ENCODE measurements around the gene KCNMA1.

Gene KCNMA1

DNA sequence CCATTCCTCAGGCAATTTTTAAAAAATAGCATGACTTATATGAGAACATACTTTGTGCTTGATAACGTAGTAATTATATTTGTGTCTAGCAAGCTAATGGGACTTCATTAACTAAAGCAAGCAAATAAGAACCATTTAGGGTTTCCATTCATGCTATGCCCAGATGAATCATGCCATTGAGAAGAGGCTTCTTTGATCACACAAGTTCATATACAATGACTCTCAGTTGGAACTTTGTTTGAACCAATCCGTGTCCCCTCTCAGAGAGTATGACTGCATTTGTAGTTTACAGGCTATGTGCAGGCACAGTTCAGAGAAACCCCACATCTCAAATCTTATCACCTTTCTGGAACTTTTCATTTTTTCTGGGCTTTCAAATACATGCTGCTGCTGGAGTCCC lies 614.2 kb downstream of the KCNMA1 start:
- DNase-seq: no peak

DNA sequence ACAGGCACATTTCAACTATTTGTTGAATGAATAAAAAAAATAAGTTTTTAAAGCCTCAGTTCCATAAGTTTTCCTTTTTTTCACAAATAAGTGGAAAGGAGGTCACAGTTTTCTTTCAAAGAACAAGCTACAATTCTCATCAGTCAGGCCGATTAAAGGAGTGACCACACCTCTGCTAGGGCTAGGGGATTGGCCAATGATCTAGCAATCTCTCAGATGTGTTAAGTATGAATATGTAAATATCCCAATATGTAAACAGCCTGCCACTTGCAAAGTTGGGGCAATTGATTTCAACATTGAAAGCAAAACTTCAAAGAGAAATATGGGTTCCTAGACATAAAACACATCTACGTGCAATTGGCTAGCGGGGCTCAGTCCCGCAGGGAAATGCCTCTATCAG lies 614.9 kb downstream of the KCNMA1 start:
- DNase-seq: no peak

DNA sequence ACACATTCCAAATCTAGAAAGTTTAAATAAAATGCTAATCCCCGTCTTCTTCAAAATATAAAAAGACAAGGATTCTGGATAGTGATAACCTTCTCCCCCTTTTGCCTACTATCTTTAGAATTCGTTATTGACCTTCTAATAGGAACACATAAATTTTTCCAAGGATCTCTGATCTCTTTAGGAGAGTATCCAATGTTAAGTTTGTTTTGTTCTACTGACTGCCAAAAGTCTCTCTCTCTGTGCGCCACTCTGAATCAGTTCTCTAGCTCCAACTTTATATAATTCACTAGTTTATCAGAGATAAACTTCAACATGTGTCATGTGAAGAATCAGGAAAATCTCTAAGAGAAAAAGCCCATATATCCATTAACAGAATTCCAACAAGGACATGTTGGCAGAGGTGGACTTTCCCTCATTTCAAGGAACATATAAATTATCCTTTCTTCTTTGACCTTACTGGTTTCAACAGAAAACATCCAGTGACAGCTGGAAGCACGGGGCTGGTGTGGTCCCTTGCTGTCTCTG lies 615.6 kb downstream of the KCNMA1 start:
- no peak for DNase-seq

DNA sequence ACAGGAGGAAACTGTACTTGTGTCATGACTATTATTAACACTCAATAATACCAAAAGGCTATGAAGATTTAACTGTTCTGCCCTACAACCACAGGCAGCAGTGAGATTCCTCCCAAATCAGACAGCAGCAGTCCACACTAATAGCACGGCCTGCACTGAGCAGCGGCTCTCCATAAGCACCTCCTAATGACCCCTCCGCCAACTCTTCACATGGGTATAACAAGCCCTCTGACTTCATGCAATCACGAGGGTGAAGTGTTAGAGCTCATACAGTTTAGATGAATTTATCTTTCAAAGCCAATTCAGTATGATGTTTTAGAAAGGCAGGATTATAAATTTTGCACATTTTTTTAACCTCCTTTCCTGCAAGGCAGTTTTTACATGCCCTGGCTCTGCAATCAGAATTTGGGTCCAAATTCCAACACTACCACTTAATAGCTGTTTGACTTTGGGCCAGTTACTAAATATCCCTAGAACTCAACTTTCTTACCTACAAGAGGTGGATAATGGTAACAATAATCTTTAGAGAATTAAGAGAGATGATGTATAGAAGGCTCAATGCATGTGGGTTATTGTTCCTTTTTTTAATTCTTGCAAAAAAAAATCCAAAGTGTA lies 617.1 kb downstream of the KCNMA1 start:
- no peak for DNase-seq

DNA sequence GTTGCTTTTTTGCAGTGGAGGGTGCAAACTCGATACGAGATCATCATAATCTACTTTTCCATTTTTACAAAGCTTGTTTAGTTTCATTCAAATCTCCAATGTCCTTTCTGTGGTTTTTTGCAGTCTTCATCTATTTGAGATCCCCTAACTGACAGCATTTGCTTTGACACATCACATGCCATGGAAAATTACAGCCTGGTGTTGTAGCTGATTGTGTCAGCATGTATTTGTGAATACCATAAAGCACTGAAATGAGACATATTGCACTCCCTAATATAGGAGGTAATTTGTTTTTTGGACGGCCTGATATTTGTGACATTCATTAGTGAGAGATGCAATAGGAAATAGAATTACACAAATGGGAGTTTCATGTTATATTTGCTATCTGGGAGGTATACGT lies 620.8 kb downstream of the KCNMA1 start:
- no peak for DNase-seq

DNA sequence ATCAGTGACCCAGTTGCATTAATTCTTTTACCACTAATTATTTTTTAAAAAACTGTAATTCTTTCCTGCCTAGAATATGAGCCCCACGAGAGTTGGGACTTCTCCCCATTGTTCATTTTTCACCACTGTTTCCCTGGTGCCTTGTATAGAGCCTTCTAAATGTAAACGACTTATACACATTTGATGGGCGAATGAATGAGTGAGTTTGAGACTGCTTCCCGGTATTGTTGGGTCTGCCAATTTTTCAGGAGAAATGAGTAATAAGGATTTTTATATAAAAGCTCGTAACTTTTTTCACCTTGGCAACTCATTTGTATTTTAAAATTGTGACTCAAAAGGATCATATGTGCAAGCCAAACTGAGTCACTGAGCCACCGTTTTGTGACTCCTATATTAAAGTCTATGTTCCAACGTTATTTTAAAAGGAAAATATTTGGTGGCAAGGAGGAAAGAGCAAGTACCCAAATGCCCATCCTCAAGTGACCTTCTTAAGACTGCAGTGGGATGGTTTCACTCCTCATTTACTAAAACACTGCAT lies 621.3 kb downstream of the KCNMA1 start:
- DNase-seq: no peak

DNA sequence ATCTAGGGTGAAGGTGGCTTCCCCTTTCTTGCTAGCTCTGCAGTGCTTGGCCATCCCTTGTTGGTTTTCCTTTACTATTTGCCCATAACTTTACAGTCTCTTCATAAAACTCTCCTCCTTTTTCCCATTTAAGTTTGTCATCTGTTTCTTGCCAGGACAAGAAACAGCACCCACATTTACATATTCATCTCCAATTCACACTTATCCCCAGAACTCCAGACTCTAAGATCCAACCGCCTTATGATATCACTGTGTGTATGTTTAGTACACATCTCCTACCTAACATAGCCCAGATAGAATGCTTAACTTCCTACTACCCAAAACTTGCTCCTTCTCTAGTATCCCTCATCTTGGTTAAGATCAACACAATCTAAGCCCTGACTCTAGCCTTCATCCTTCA lies 622.2 kb downstream of the KCNMA1 start:
- no peak for DNase-seq

DNA sequence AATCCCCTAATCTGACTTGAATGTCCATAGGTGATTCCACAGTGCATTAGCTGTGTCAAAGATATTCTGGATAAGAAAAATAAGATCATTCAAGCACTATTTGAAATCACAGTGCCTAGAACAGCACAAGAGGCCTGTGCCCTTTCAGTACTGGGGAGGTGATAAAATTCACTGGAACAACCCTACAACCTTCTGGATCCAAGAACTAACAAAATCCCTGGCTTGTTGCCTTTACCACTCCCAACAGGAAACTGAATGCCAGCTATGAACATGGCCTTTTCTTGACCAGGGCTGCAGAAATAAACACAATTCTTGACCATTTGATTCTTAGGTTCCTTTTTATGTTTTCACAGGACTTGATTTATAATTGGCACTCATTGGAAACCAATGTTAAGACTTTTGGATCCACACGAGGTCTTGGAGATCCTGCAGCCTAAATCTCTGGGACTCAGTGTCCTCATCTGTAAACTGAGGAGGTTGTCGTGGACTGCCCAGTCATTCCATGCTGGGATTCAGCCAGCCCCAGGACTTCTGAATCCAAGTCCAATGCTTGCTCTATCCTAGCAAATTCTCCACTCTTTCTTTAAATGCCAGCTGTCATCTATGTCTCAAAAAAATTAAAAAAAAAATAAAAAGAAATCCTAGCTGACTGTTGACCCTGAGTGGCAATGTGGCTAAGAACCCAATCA lies 624.7 kb downstream of the KCNMA1 start:
- DNase-seq: no peak

DNA sequence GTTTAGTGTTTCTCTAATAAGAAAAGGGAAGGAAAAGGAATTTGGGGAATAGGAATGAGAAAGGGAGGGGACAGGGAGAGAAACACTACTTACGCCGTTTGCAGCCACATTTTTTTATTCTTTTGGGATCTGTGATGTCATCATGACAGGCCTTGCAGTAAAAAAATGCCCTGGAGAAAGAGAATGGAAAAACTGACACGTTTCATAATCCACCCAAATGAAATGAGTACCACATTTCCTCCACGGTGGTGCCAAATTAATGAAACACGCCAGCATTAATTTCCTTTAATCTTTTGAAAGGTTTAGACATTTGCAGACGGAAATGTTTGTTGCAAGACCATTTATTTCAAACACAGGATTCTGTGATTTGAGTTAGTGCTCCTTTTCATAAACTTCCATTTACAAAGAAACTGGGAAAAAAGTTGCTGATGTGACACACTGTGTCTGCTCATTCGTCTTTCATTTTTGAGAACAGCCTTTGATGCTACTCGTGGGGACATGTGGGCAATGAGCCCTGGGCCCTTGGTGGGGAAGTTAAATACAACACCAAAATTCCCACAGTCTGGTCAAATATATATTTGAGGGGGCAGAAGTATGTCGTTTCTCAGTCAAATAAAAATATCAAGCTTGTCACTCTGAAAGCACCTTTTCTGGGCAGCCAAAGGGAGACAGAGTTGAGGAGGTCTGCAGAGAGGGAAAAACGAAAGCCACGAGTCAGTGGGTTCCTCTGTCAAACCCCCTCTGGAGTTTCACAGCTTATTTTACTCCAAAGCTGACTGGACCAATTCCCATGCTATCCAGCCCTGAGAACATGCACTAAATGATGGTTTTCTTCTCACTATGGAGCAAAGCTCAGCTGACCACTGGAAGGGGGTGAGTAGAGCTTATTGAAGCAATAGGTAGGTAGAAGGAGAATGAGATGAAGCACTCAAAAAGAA lies 625.5 kb downstream of the KCNMA1 start:
- DNase-seq: no peak

DNA sequence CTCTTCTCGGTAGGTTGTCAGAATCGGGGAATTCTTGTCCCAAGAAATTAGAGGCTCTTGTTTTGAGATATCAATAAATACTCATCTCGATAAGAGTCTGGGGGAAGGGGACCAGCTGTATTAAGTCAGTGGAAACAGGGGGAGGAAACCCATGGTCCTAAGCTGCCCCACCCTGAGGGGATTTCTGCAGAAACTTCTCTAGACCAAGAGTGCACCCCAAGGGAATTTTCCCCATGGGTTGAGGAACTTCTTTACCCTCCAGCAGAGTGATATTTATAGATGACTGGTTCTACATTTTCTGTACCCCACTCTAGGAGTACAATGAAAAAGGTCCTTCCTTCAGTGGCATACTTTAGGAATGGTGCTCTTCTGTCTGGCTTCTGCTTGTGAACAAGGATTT lies 627.2 kb downstream of the KCNMA1 start:
- no peak for DNase-seq

DNA sequence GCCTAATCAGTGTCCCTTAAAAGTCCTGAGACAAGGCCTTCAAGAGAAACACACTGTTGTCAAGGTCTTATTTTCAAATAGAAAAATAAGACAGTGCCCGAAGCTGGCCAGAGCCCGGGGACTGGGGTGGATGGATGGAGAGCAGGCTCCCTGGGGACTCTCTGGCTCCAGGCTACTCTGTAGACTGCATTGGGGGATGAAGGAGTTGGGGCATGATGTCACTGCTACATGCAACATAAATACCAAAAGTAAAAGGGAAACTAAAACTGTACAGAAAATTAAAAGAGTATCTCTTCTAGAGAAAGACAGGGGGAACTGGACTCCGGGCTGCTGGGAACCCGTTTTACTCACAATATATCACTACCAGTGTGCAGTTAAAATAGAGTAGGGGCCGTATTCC lies 629.8 kb downstream of the KCNMA1 start:
- no peak for DNase-seq

DNA sequence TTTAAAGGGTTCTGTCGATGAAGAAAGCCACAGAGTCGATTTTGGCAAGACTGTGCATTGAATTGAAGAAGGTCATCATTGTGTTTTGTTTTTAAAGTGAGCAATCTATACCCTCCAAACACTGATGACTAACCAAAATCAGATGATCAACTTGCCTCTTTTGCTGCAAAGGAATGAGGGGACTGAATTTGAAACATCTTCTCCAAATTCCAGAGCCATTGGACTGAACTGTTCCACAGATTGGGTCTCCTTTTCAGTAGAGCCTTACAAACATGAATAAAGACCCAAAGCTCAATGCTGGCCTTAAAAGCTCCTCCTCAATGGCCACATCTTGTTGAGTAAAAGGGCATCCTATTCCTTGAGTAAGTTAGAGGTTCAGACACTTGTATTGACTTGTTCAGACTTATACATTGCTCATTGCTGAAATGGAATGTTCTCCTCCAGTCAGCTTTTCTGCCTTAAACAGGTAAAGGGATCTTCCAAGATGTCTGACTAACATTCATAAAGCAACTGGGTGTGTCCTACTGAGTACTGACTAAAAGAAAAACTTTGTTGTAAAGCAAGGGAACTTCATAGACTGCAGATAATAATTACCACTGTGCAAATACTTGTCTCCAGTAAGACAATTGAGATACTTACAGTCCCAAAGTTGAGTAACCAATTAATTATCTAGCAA lies 630.6 kb downstream of the KCNMA1 start:
- no peak for DNase-seq

DNA sequence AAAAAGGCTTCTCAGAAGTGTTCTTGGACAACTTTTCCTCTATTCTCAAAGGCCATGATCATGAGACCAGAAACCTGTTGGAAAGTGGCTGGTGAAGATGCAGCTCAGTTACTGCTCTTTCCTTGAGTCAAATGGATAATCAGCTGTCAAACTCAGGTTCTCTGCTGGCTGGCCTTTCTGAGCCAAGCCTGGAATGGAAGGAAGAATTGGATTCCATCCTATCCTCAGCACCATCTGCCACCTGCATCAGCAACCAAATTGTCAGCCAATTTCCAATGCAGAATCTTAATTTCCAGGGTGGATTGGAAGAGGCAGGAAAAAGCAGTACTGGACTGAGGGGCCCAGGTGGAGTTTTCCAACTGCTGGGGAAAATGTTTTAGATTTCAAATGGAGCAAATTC lies 631.7 kb downstream of the KCNMA1 start:
- DNase-seq: peak; percentile 14

DNA sequence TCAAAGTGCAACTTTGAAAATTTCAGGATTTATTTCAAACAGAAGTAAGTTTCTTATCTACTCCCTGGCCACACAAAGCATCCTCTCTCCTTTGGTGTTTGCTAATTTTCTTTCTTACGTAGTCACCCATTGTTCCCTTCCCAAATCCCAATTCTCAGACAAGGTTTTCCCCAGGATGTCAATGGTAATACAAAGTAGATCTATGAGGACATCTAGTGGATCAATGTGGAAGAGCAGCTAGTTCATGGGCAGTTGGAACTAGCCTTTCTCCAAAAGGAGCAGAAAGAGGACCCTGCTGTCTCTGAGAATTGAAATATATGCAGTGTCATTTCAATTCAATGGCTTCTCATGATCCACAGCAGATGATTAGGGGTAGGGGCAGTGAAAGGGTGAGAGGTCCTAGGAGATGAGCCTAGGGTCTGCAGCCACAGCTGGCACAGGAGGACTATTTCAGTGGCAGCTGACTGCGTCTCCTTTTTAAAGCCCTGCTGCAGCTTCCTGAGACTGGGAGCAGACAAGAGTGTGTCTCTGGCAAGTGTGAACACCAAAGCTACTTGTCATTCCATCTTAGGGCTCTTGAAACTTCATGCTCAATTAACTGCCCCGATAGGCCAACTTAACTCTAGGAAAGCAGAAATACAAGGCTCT lies 632.6 kb downstream of the KCNMA1 start:
- peak; percentile 75 for DNase-seq

DNA sequence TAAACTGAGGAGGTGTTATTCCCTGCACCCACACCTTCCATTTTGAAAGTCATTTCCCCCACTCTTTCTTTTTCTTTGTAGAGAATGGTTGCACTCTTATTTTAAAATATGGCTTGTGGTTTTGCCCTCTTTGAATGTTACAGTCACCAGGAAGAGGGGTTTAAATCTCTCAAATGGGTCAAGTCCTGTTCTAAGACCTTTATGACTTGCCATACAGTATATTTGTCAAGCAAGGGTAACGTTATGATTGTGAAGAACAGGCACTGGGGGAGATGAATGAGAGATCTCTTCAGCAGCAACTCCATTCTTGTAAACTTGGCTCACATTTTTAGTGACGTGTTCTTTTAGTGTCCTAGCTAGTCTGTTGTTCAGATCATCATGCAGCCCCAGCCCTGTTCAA lies 634.7 kb downstream of the KCNMA1 start:
- no peak for DNase-seq

DNA sequence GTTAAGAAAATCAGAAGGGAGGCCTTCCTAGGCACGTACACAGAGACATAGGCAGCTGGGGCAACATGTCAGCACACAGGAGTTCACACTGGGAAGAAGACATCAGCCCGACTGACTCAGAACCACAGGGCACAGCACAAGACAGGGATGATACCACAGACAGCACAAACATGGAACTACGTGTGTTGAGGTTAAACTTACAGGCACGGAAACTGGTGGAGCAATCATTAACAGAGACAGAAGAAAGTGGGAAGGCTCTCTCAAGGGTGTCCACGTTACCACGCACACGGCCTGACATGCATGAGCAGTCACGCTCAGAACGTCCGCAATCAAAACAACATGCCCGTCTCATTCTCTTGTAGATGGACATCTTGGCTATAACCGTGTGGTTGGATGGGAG lies 636.4 kb downstream of the KCNMA1 start:
- no peak for DNase-seq

DNA sequence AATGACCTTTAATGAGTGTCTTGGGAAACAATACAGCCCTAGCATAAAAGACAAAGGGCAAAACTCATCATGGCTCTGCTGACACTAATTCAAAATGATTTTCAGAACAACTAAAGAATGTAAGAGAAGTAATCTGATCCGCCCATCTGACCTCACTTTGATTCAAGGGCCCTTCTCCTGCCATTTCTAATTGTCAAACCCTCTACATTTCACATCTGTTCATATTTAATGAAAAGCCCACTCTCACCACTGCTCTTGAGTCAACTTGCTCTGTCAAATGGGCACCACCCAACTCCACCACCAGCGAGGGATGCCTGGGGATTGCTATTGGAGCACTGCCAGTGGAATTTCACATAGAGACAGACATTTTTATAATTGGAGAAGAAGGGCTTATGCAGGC lies 639.2 kb downstream of the KCNMA1 start:
- DNase-seq: peak; percentile 7

DNA sequence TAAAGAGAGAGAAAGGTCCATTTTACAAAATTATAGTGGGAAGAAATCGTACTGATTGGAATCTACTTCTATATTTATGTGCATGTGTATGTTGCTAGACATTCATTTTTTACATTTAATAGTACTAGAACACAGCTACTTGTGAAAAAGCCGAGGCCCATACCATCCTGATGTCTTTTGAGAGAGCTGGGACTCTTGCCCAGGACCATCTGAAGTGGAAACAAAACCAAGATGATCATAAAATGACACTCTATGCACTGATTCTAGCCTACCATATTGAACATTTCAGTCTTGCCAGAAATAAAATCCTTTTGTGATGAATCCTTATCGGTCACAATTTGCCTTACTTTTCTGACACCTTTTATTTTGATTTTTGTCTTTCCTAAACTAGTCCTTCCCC lies 640.0 kb downstream of the KCNMA1 start:
- no peak for DNase-seq

DNA sequence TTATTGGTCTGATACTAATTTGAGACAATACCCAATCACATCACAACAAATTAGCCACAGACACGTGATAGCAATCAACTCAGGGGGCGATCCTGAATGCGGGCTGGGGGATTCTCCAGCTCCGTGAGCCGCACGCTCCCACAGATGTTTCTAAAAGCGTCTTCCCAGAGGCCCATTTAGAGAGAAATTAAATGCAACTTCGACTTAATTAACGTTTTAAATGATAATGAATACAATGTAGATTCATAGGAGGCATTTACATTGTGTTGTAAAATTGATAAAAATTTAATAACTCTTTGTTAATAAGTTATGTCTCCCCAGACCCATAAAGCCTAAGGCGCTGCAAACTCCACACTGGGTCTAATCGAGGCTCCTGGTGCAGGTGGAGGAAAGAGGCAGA lies 642.6 kb downstream of the KCNMA1 start:
- no peak for DNase-seq

DNA sequence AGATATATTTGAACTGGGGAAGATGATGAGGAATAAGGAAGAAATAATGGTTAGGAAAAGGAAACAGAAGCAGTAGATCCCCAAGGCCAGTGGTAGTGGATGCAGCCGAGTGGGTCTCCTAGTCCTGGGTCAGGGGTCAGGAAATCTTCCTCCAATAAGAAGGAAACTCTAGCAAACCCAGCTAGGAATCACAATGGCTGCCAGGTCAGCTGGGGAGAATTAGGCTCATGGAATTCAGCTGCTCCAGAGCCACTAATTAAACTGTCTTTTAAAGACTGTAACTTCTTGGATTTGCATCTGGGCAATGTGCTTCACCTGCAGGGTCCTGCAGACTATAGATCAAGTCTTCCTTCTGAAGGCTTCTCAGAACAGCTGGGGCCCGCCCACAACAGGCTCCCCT lies 644.4 kb downstream of the KCNMA1 start:
- DNase-seq: no peak

DNA sequence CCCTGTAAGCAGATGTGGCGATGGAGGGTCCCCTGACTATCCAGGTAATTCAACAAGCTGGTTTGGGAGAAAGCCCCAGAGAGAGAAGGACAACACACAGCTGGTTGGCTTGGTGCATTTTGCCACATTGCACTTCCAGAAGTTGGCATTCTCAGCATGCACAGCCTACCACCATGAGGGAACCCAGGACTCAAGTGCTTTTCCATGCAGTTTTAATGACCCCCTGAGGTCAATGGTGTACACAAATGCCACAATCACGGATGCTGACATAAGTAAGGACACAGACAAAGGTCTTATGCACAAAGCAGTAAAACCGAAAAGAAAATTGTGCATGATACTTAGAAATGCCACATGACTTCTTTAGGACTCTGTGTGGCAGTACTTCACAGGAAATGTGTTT lies 645.1 kb downstream of the KCNMA1 start:
- no peak for DNase-seq

DNA sequence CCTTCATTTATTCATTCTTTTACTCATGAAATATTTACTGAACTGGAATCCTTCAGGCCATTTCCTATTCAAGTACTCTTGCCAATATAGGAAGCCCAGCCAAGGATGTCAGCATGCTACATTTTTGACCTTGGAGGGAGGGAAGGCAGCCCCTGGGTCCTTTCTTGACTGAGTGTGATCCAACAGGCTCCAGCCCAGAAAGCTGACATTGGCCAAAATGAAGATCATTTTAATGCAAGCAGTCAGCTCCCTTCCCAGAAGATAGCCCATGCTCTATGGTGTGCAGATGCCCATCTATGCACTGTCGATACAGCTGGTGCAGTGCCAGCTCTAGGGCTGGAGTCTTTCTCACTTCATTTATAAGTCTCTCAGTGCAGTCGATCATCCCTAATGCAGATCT lies 646.0 kb downstream of the KCNMA1 start:
- DNase-seq: no peak

Measured in NCI-H1694 treated with DMSO at 0.1 percent for 48 hours (cell line).